ENCODE measurements around the gene KCNMB2. TPM values are rescaled to one million over a fixed set of nuclear protein-coding genes. Genes with fewer than 3 reads are reported as not detected.
A peak's percentile ranks its signal among the peaks of the same experiment; 100 is the strongest.
"Not testable (repeated sequence)": the region's sequence is repeated elsewhere in the genome, so short reads cannot be mapped to it uniquely, and the experiment has no call there.

Gene KCNMB2
- polyA plus RNA-seq, 4 donors = 0.06 to 3.9 (median 1.4) TPM; not detected in 1

- Histone ChIP-seq H3K4me3 (ENCODE audit: low read depth in 1 of 3, low read length in 3 of 3) (no peak overlapping the region), H3K27ac (ENCODE audit: low read depth in 1 of 3, low read length in 2 of 3) (no peak overlapping the region), H3K4me1 (ENCODE audit: control insufficient read depth in 3 of 3, insufficient read depth in 2 of 3, low read depth in 1 of 3, low read length in 2 of 3) (no peaks in the 10 kb centered on the region), H3K9me3 (ENCODE audit: control insufficient read depth in 2 of 2, insufficient read depth in 1 of 2, low read depth in 1 of 2, low read length in 1 of 2) (no peaks in the 10 kb centered on the region), H3K36me3 (ENCODE audit: control insufficient read depth in 3 of 3, insufficient read depth in 2 of 3, low read depth in 1 of 3, low read length in 3 of 3) (no peaks in the 10 kb centered on the region), H3K27me3 (ENCODE audit: control insufficient read depth in 3 of 3, insufficient read depth in 3 of 3, low read length in 3 of 3) (no peaks in the 10 kb centered on the region)
- DNase-seq (no peak), FAIRE-seq (no peak)
- 29 to 37% (median 32%) methylated on average over 1 of the region's 1 CpG for WGBS, 3 donors
Observed at GRCh38 chr3:178546079-178546478, 9.8 kb downstream of the KCNMB2 start.

GRCh38 chr3:178549426-178549825 is 13.2 kb downstream of the KCNMB2 start:
- not testable (repeated sequence) for H3K4me1 ChIP-seq (ENCODE audit: control insufficient read depth in 3 of 3, insufficient read depth in 2 of 3, low read depth in 1 of 3, low read length in 2 of 3); H3K4me3 ChIP-seq (ENCODE audit: low read depth in 1 of 3, low read length in 3 of 3); H3K27me3 ChIP-seq (ENCODE audit: control insufficient read depth in 3 of 3, insufficient read depth in 3 of 3, low read length in 3 of 3); DNase-seq; H3K36me3 ChIP-seq (ENCODE audit: control insufficient read depth in 3 of 3, insufficient read depth in 2 of 3, low read depth in 1 of 3, low read length in 3 of 3); H3K9me3 ChIP-seq (ENCODE audit: control insufficient read depth in 2 of 2, insufficient read depth in 1 of 2, low read depth in 1 of 2, low read length in 1 of 2); H3K27ac ChIP-seq (ENCODE audit: low read depth in 1 of 3, low read length in 2 of 3); FAIRE-seq
- WGBS, 3 donors = 79 to 90% (median 88%) methylated on average over 3 of the region's 3 CpGs

GRCh38 chr3:178551916-178552321 is 15.7 kb downstream of the KCNMB2 start:
- no peak for FAIRE-seq

GRCh38 chr3:178558637-178559036 is 22.4 kb downstream of the KCNMB2 start:
- no peak for FAIRE-seq
- H3K4me1 ChIP-seq (ENCODE audit: control insufficient read depth in 3 of 3, insufficient read depth in 2 of 3, low read depth in 1 of 3, low read length in 2 of 3) = peaks cover 0 to 3% (median 0%) of the 10 kb centered on the region in 3 donors
- DNase-seq = no peak
- no peaks in the 10 kb centered on the region for H3K9me3 ChIP-seq (ENCODE audit: control insufficient read depth in 2 of 2, insufficient read depth in 1 of 2, low read depth in 1 of 2, low read length in 1 of 2)
- H3K27ac ChIP-seq (ENCODE audit: low read depth in 1 of 3, low read length in 2 of 3) = no peak overlapping the region
- WGBS, 3 donors = 77 to 83% (median 80%) methylated on average over 8 of the region's 8 CpGs
- no peaks in the 10 kb centered on the region for H3K36me3 ChIP-seq (ENCODE audit: control insufficient read depth in 3 of 3, insufficient read depth in 2 of 3, low read depth in 1 of 3, low read length in 3 of 3)
- H3K27me3 ChIP-seq (ENCODE audit: control insufficient read depth in 3 of 3, insufficient read depth in 3 of 3, low read length in 3 of 3) = no peaks in the 10 kb centered on the region
- H3K4me3 ChIP-seq (ENCODE audit: low read depth in 1 of 3, low read length in 3 of 3) = no peak overlapping the region

More at GRCh38 chr3:178551916-178552321, 15.7 kb downstream of the KCNMB2 start:
- H3K27ac ChIP-seq (ENCODE audit: low read depth in 1 of 3, low read length in 2 of 3) = no peak overlapping the region
- no peaks in the 10 kb centered on the region for H3K36me3 ChIP-seq (ENCODE audit: control insufficient read depth in 3 of 3, insufficient read depth in 2 of 3, low read depth in 1 of 3, low read length in 3 of 3)
- H3K9me3 ChIP-seq (ENCODE audit: control insufficient read depth in 2 of 2, insufficient read depth in 1 of 2, low read depth in 1 of 2, low read length in 1 of 2) = no peaks in the 10 kb centered on the region
- 61 to 80% (median 69%) methylated on average over 7 of the region's 7 CpGs for WGBS, 3 donors
- H3K27me3 ChIP-seq (ENCODE audit: control insufficient read depth in 3 of 3, insufficient read depth in 3 of 3, low read length in 3 of 3) = no peaks in the 10 kb centered on the region
- DNase-seq = peak in 1 of 2 donors; percentile 4
- H3K4me1 ChIP-seq (ENCODE audit: control insufficient read depth in 3 of 3, insufficient read depth in 2 of 3, low read depth in 1 of 3, low read length in 2 of 3) = no peaks in the 10 kb centered on the region
- H3K4me3 ChIP-seq (ENCODE audit: low read depth in 1 of 3, low read length in 3 of 3) = no peak overlapping the region

- Histone ChIP-seq H3K9me3 (ENCODE audit: control insufficient read depth in 2 of 2, insufficient read depth in 1 of 2, low read depth in 1 of 2, low read length in 1 of 2) (no peaks in the 10 kb centered on the region), H3K27me3 (ENCODE audit: control insufficient read depth in 3 of 3, insufficient read depth in 3 of 3, low read length in 3 of 3) (no peaks in the 10 kb centered on the region), H3K4me3 (ENCODE audit: low read depth in 1 of 3, low read length in 3 of 3) (no peak overlapping the region), H3K27ac (ENCODE audit: low read depth in 1 of 3, low read length in 2 of 3) (no peak overlapping the region), H3K36me3 (ENCODE audit: control insufficient read depth in 3 of 3, insufficient read depth in 2 of 3, low read depth in 1 of 3, low read length in 3 of 3) (no peaks in the 10 kb centered on the region), H3K4me1 (ENCODE audit: control insufficient read depth in 3 of 3, insufficient read depth in 2 of 3, low read depth in 1 of 3, low read length in 2 of 3) (peaks cover 0 to 3% (median 0%) of the 10 kb centered on the region in 3 donors)
- 76 to 89% (median 87%) methylated on average over 3 of the region's 3 CpGs for WGBS, 3 donors
- no peak for FAIRE-seq
- DNase-seq = no peak
Observed at GRCh38 chr3:178560759-178561158, 24.5 kb downstream of the KCNMB2 start.

GRCh38 chr3:178561239-178561638 is 25.0 kb downstream of the KCNMB2 start:
- FAIRE-seq = no peak
- 78 to 85% (median 82%) methylated on average over 4 of the region's 4 CpGs for WGBS, 3 donors
- no peak overlapping the region for H3K4me3 ChIP-seq (ENCODE audit: low read depth in 1 of 3, low read length in 3 of 3)
- peaks cover 0 to 3% (median 0%) of the 10 kb centered on the region in 3 donors for H3K4me1 ChIP-seq (ENCODE audit: control insufficient read depth in 3 of 3, insufficient read depth in 2 of 3, low read depth in 1 of 3, low read length in 2 of 3)
- no peaks in the 10 kb centered on the region for H3K9me3 ChIP-seq (ENCODE audit: control insufficient read depth in 2 of 2, insufficient read depth in 1 of 2, low read depth in 1 of 2, low read length in 1 of 2)
- H3K36me3 ChIP-seq (ENCODE audit: control insufficient read depth in 3 of 3, insufficient read depth in 2 of 3, low read depth in 1 of 3, low read length in 3 of 3) = no peaks in the 10 kb centered on the region
- no peak overlapping the region for H3K27ac ChIP-seq (ENCODE audit: low read depth in 1 of 3, low read length in 2 of 3)
- no peaks in the 10 kb centered on the region for H3K27me3 ChIP-seq (ENCODE audit: control insufficient read depth in 3 of 3, insufficient read depth in 3 of 3, low read length in 3 of 3)
- no peak for DNase-seq

- no peak overlapping the region for H3K4me3 ChIP-seq (ENCODE audit: low read depth in 1 of 3, low read length in 3 of 3)
- H3K27me3 ChIP-seq (ENCODE audit: control insufficient read depth in 3 of 3, insufficient read depth in 3 of 3, low read length in 3 of 3) = no peaks in the 10 kb centered on the region
- no peaks in the 10 kb centered on the region for H3K36me3 ChIP-seq (ENCODE audit: control insufficient read depth in 3 of 3, insufficient read depth in 2 of 3, low read depth in 1 of 3, low read length in 3 of 3)
- WGBS, 3 donors = 81 to 91% (median 90%) methylated on average over 4 of the region's 4 CpGs
- H3K27ac ChIP-seq (ENCODE audit: low read depth in 1 of 3, low read length in 2 of 3) = no peak overlapping the region
- H3K4me1 ChIP-seq (ENCODE audit: control insufficient read depth in 3 of 3, insufficient read depth in 2 of 3, low read depth in 1 of 3, low read length in 2 of 3) = peaks cover 0 to 3% (median 0%) of the 10 kb centered on the region in 3 donors
- FAIRE-seq (no peak), DNase-seq (no peak)
- no peaks in the 10 kb centered on the region for H3K9me3 ChIP-seq (ENCODE audit: control insufficient read depth in 2 of 2, insufficient read depth in 1 of 2, low read depth in 1 of 2, low read length in 1 of 2)
Observed at GRCh38 chr3:178562143-178562946, 26.1 kb downstream of the KCNMB2 start.

- H3K36me3 ChIP-seq (ENCODE audit: control insufficient read depth in 3 of 3, insufficient read depth in 2 of 3, low read depth in 1 of 3, low read length in 3 of 3) = no peaks in the 10 kb centered on the region
- no peak overlapping the region for H3K27ac ChIP-seq (ENCODE audit: low read depth in 1 of 3, low read length in 2 of 3)
- H3K4me3 ChIP-seq (ENCODE audit: low read depth in 1 of 3, low read length in 3 of 3) = no peak overlapping the region
- peaks cover 0 to 3% (median 0%) of the 10 kb centered on the region in 3 donors for H3K4me1 ChIP-seq (ENCODE audit: control insufficient read depth in 3 of 3, insufficient read depth in 2 of 3, low read depth in 1 of 3, low read length in 2 of 3)
- H3K9me3 ChIP-seq (ENCODE audit: control insufficient read depth in 2 of 2, insufficient read depth in 1 of 2, low read depth in 1 of 2, low read length in 1 of 2) = no peaks in the 10 kb centered on the region
- H3K27me3 ChIP-seq (ENCODE audit: control insufficient read depth in 3 of 3, insufficient read depth in 3 of 3, low read length in 3 of 3) = no peaks in the 10 kb centered on the region
- WGBS, 3 donors = 62 to 78% (median 68%) methylated on average over 1 of the region's 1 CpG
- FAIRE-seq (no peak), DNase-seq (no peak)
Observed at GRCh38 chr3:178562947-178563232, 26.7 kb downstream of the KCNMB2 start.

GRCh38 chr3:178567611-178568010 is 31.4 kb downstream of the KCNMB2 start:
- no peaks in the 10 kb centered on the region for H3K9me3 ChIP-seq (ENCODE audit: control insufficient read depth in 2 of 2, insufficient read depth in 1 of 2, low read depth in 1 of 2, low read length in 1 of 2)
- H3K4me1 ChIP-seq (ENCODE audit: control insufficient read depth in 3 of 3, insufficient read depth in 2 of 3, low read depth in 1 of 3, low read length in 2 of 3) = peaks cover 0 to under 1% (median 0%) of the 10 kb centered on the region in 3 donors
- no peaks in the 10 kb centered on the region for H3K36me3 ChIP-seq (ENCODE audit: control insufficient read depth in 3 of 3, insufficient read depth in 2 of 3, low read depth in 1 of 3, low read length in 3 of 3)
- WGBS, 3 donors = 96 to 98% (median 98%) methylated on average over 3 of the region's 3 CpGs
- H3K4me3 ChIP-seq (ENCODE audit: low read depth in 1 of 3, low read length in 3 of 3) = no peak overlapping the region
- no peak overlapping the region for H3K27ac ChIP-seq (ENCODE audit: low read depth in 1 of 3, low read length in 2 of 3)
- no peak for DNase-seq
- no peaks in the 10 kb centered on the region for H3K27me3 ChIP-seq (ENCODE audit: control insufficient read depth in 3 of 3, insufficient read depth in 3 of 3, low read length in 3 of 3)
- FAIRE-seq = no peak

All from small intestine (tissue), 7 donors.